Inflammatory macrophage (primary cell): ENCODE data around the gene PAX5.

Experiments
- DNase-seq, 2 donors: peaks; one replicate each; pipeline ENCODE4 v3.0.0-alpha.2; 2020 to 2022

The PAX5 gene

DNA sequence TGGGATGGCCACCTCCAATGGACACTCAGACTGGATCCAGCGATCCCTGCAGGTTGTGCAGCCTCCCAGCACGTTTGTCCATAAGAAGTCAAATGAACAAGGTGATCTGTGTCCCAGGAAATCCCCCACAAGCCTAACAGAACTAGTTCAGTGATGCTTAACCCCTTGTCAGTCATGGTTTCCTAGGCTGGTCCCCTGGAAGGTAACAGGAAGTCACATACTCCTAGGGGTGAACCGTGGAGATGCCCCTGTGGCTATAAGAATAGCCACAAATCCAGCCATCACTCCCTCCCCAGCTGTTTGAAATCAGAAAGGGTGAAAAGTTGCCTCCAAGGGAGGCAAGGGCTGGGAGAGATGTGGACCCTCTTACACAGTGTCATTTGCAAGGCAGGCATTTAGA is 22.5 kb downstream of the PAX5 start:
- DNase-seq, result no peak

DNA sequence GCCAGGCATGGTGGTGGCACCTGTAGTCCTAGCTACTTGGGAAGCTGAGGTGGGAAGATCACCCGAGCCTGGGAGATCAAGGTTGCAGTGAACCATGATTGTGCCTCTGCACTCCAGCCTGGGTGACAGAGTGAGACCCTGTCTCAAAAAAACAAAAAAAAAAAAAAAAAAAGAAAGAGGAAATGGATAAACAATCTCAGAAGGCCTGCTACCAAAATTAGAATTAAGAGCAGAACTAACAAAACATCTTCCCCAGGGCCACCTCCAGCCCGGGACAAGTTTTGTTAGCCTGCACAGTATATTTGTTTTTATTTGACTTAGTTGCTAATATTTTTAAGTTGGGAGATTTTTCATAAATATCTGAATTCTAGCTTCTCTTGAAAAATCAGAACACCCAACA is 23.1 kb downstream of the PAX5 start:
- no peak for DNase-seq

DNA sequence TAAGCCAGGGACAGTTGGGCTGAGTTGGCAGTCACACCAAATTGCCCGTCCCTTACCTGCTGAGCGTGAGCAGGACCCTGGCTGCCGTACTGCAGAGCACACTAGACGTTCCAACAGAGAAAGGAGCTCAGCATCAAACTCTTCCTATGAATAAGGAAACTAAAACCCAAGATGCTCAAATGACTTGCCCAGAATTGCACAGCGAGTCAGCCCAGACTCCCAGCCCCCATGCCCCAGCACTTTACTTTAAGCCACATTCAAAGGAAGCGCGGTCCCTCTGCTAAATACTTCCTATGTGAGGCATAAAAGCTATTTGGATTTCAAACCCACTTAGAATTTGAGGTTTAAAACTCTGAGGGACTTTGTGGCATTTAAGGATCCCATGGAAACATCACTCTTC is 23.9 kb downstream of the PAX5 start:
- no peak for DNase-seq

DNA sequence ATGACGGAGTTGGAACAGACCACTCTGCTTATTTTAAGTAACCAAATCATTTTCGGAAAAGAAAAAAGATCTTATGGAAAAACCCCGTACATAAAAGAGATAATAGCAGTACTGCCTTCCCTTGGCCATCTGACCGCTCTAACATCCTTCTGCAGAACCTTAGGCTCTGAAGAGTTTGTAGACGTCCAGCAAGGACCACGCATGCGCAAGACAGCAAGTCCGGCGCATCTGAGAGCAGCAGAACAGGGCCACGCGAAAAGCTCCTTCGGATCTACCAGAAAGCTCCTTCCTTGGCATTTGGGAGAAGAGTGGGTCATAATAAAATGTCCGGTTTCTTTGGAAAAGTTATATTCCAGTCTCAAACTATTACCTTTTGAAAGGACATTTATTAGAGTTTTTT is 26.8 kb downstream of the PAX5 start:
- DNase-seq, result no peak

DNA sequence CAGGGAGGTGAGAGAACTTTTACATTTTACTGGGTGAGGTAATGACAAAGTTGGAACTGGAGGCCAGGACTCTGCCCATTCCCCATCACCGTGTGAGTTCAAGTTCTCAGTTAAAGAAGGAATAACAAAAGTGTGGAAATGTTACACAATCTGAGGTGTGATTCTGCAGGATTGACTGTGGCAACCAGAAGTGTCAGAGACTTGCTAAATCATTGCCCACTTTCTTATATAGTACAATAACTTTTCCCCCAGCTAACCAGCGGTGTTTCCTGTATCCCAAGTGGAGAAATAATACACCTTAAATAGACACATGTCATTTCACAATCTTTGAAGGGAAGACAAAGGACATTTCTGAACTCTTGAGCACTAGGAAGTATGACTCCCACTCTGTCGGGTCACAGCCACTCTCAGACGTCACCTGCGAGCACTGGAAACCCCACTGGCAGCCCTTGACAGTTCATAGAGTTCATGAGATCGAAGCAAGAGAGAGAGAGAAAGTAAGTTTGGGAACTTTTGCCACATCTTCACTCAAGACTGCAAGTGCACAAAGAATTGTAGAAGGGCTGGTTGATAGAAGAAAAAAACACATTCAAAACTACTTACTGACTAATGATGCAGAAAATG is 28.4 kb downstream of the PAX5 start:
- DNase-seq, result no peak

DNA sequence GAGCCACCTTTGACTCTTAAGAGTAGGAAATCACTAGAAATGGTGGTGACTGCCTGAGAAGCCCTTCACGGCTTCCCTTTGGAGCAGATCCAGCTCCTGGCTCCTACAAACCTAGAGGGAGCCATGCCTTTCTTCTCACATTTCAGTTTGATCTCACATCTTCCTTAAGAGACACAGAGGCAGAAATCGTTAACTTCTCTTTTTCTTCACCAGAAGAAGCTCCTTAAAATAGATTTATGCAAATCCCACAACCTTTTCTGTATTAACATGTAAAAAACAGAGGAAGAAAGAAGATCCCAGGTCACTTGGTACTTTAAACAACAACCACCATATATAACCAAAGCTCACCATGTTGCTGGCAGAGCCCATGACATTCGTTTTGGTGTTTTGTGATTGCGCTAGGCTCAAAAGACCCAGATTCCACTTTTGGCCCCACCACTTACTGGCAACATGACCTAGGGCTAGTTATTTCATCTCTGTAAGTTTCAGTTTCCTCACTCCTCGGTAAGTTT is 29.6 kb downstream of the PAX5 start:
- DNase-seq, result no peak

DNA sequence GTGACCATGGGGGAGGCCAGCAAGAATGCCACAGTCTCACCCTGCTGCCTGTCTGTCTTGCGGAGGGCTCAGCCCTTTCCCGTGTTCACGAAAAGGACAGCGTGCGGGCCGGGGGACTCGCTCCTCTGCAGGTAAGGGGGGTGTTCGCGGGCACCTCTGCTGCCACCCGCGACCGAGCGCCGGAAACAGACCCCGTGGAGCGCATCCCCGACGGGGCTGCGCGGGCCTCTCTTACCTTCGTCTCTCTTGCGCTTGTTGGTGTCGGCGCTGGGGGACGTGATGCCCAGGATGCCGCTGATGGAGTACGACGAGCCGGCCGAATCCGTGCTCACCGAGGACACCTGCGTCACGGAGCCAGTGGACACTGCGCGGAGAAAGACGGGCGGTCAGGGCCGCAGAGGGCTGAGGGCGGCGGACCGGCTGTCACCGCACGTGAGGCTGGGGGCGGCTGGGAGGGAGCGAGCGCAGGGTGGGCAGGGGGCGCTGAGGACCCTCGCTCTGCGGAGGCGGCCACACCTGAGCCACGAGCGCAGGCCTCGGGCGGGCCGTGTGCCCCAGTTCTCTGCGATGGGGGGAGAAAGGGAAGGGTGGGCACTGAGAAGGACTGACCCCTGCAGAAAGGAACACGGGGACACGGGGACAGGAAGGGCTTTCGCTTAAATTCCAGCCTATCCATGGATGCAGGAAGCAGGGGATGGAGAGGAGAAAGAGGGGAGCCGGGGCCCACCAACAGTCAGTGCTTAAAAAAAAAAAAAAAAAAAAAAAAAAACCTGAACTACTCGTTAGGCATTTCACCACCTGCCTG is 31.5 kb downstream of the PAX5 start:
- no peak for DNase-seq

DNA sequence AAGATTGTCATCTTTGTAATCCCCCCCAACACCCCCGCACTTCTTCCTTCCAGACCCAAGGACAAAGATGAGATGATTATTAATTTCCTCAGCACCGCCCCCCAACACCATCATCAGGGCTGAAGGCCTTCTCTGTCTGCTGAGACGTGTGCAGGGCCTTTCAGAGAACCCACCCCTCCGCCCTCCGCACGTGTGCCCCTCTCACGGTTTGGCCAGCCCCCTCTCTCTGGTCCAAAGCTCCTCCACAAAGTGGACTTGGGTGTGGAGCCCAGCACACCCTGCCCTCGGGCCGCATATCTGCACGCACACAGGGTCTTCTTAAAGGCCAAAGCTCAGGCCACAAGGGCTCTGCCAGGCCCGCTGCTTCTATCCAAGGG is 32.0 kb downstream of the PAX5 start:
- DNase-seq, result no peak

DNA sequence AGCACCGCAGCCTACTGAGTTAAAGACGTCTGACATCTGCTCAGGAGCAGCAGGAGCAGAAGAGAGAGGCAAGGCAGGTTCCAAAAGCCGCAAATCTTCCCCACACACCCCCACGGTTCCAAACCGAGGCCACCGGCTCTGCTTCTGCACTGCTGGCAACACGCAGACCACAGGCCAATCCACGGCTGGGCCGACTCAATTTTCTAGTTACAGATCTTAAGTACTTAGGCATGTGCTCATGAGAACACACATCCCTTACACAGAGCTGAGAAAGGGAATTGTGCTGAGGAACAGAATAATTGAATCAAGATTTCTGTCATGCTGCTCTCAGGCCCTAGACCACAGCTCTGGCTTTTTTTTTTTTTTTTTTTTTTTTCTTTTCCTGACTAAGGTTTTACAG is 32.6 kb downstream of the PAX5 start:
- DNase-seq, result no peak

DNA sequence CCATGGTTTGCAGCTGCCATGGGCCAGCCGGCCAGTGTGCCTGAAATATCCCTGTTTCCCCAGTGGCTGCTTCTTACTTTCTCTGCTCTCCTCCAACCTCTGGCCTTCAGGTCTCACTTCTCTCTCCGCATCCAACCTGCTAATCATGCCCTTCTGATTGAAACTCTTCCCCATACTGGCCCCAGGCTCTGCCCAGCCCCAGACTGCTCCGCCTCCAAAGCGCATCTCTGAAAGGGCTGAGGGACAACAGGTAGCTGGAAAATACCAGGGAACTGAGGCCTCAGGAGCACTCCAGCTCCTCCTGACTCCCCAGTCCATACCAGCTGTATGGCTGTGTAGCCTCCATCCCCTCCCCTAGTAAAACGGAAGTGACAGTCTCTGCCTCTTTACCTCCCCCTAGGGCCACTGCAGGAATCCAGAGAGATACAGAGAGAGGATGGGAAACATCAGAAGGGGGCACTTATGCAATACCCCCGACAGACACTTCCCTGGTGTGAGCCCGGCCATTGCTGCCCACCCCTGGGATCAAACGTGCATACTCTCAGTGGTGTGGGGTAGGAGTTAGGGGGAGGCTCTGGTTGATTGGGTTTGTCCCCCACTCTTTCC is 34.2 kb downstream of the PAX5 start:
- no peak for DNase-seq

DNA sequence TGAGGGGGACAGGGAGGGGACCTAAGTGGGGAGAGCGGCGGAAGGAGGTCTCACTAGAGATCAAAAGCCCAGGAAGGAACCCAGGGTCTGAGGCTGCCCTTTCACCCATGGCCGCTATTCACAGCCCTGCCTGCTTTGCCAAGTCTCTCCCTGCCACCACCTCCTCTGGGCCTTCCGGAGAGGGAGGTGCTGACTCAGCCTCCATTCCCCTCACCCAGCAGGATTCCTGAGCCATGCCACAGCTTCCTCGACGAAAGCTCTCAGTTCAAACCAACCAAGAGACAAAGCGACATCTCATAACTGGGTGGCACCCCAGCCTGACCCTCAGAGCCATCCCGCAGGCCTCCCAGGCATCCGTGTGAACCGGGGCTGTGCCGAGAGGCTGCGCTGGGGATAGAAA is 36.7 kb downstream of the PAX5 start:
- DNase-seq, result no peak

DNA sequence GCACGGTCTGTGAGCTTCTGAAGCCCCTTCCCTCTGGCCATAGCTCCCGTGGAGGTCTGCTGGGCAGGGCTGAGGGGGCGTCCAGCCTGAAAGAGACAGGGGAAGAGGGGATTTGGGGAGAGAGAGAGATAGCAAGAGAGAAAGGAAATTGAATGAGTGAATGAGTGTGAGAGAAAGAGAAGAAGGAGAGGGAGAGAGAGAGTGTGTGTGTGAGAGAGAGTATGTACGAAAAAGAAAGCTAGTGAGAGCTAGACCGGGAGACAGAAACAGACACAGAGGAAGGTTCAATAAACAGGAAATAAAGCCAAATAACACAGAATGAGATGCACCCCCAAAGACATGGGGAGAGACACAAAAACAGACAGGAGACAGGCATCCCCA is 37.4 kb downstream of the PAX5 start:
- DNase-seq, result no peak

DNA sequence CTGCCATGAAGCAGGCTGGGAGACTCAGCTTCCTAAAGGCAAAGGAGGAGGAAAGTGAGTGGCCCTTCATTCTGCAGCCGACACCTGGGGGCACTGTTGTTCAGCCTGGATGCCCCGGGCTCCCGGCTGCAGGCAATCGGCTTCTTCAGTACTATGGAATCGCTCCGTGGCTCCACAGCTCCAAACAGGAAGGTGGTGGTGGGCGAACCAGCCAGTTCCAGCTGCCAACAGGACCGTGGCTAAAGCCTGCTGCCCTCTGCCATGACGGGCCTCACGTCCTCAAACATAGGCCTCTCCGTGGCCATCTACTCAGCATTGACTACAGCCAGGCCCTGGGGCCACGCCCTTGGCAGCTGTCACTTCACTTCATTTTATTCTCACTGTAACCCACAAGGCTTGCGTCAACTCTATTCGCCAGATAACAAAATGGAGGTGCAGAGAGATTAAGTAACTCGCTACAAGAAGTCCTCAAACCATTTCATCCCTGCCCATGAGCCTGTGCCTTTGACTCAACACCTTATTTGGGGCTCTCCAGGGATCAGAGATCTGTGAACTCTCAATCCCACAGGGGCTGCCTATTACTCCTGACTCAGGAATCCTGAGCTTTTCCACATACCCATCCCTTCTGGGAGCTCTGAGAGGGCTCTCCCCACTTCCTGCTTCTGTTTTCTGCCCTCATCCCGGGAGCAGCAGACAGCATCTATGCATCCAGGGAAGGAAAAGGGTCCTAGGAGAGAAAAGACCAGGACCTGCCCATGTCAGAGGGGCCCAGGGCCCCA is 38.0 kb downstream of the PAX5 start:
- DNase-seq, result peak; percentile 49 to 70

DNA sequence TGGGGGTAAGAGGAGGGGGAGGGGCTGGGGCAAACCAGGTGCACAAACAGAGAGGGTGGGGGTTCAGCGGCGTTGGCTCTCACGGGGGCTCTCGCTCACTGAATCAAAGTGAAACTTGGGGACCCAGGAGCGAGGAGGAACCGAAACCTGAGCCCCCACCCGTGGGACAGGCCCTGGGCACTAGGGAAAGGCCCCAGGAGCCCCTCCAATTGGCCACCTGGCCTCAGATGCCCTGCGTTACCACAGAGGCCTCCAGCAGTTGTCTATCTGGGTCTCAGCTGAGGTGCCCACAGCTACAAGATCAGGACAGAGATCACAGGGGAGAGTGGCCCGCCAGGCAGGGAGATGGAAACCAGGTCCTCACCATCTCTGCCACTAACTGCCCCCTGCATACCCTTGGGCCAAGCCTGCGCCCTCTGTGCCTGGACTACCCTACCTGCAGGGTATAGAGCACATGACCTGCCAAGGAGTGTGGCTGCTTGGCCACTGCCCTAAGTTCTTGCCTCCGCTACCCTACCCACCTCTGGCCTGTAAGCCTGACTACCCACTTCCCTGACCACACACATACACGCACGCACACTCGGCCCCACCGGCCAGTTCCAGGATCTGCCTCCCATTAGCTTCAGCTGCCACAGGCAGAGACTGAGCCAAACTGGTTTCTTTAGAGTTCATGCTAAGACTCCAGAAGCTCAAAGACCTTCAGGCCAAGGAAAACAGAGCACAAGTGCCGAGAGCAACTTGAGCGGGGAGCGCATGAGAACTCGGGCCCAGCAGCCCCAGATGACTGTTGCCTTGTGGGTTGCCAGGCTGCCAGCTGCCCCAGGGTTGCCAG is 39.9 kb downstream of the PAX5 start:
- DNase-seq, result no peak

DNA sequence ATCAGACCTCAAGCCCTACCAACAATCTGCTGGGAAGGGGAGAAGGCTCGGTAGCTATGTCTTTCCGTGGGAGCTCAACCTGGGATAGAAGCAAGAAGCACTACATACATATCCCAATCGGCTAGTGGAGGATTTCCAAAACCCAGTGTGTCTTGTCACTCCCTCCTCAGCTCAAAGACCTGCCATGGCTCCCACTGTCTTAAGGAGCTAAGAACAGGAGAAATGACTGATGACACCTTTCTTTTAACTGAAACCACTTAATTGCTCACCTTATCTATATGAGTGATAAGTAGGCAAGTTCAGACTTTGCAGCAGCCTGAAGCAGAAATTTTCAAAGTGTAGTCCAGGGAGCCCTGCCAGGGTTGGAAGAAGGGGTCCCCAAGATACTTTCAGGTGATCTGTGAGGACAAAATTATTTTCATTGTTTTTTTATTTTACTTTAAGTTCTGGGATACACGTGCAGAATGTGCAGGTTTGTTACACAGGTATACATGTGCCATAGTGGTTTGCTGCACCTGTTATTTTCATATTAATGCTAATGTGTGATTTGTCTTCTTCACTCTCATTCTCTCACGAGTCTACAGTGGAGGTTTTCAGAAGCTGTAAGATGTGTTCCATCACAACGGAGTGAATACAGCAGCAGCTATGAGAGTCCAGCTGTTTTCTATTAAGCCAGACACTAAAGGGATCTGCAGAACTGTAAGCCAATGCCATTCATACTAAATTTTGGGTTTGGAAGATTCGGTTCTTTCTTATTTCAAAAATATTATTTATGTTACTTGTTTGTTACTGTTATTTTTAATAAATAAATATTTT is 41.4 kb downstream of the PAX5 start:
- DNase-seq, result no peak

DNA sequence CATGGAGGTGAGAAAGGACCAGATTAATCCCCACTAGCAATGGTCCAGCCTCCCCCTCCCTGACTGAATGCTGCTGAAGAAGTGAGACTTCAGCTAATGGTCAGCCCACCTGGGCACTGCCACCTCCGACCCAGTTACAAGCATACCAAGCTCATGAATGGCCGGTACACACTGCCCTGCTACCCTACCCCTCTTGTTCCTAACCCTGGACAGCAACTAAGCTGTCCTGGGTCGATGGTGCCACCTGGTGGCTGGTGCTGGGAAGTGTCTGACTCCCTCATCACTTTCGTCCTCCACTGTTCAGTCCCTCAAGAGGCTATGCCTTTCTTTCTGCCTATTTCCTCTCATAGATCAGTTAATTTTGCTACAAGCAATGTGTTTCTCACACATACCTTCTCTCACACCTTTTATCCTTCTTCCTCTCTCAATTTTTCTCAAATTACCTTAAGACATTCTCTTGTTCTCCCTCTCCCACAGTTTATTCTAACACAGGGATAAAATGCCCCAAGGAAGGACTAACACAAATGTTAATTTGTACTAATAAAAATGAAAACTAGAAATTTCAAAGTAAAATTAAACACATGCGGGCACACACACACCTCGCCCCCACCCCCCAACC is 42.4 kb downstream of the PAX5 start:
- DNase-seq, result peak; percentile 21 to 56

DNA sequence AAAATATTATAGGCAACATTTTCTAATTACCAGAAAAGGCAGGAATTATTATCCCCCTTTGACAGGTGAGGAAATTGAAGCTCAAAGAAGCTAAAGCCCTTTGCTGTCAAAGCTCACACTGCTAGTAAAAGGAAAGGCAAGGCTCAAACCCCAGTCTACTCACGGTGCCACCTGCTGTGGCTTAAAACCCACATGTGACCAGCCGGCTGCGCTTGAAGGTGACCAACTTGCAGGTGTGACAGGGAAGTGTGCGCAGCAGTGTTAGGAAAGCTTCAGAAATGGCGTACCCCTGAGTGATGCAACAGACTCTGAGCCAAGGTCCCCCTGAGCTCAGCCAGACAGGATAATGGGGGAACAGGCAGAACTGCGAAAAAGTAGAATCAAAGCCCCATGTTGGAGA is 45.2 kb downstream of the PAX5 start:
- DNase-seq, result no peak

DNA sequence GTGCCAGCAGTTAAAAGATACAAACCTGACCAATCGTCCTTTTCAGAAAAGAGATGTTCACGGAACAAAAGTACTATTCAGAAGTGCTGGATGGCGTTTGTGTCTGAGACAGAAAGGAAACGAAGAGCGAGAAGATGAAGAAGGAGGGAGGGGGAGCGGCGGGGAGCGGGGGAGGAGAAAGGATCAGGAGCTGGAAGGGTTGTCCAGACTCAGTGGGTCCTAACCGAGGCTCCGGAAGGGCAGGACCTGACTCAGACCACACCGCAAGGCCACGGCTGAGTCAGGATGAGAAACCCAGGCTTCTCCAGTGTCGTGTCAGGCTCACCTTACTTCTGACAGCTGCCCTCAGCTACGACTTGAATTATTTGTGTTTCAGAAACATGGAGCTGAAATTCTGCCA is 46.2 kb downstream of the PAX5 start:
- DNase-seq, result no peak

DNA sequence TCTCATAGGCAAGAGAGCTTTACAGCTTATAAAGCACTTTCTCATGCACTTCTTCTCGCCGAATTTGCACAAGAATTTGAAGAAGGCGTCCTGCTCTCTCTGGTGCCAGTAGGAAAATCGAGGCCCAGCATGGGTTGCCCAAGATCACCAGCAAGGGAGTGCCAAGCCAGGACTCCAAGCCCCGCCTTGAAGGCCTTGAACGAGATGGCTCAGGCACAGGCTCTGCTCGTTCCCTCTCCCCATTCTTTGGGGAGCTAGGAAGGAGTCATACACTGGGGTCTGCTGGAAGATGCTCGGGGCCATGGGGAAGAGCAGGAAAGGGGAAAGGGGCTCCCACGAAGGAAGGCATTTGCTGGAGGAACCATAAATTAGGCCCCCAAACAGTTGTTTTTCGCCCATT is 46.7 kb downstream of the PAX5 start:
- DNase-seq, result no peak

DNA sequence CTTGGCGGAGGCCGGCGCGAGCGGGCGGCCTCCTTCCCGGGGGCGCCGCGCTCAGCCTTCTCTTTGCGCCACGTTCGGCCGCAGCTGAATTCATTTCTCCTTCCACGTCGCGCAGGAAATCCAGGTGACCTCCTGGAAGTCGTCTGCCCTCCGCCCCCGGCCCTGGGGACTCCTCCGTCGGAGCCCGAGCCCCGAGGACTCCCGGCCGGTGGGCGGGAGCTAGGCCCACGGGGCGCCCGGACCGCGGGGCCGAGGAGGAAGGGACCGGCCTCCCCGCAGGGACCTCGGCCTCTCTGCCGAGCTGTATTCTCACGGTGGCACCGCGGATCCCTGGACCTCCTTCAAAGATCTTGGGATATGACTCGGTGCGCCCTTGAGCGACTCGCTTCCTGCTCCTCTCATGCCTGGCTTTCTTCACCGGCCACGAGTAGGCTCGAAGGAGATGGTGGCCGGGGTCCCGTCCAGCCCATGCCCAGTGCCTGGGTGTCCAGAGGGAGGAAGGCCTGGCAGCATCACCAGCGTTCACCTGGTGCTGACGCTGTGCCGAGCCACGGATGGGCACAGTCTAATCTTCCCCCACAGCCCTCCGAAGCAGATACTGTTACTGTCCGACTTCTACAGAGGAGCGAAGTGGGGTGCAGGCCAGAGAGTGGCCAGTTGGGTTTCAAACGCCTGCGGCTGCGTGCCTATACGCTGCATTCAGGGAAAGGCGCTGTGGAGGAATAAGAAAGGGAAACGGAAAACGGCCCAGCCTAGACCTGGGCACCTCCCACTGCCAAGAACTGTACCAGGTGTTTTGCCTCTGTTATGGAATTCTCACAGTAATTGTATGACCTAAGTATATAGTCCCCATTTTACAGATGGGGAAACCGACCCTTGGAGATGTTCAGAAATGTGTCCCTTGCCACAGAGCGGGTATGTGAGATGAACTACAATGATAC is 47.3 kb downstream of the PAX5 start:
- DNase-seq, result no peak
